ENCODE results near the gene SLCO4C1.
"Not testable (repeated sequence)": the region's sequence is repeated elsewhere in the genome, so short reads cannot be mapped to it uniquely, and the experiment has no call there.

Gene SLCO4C1, protein sequence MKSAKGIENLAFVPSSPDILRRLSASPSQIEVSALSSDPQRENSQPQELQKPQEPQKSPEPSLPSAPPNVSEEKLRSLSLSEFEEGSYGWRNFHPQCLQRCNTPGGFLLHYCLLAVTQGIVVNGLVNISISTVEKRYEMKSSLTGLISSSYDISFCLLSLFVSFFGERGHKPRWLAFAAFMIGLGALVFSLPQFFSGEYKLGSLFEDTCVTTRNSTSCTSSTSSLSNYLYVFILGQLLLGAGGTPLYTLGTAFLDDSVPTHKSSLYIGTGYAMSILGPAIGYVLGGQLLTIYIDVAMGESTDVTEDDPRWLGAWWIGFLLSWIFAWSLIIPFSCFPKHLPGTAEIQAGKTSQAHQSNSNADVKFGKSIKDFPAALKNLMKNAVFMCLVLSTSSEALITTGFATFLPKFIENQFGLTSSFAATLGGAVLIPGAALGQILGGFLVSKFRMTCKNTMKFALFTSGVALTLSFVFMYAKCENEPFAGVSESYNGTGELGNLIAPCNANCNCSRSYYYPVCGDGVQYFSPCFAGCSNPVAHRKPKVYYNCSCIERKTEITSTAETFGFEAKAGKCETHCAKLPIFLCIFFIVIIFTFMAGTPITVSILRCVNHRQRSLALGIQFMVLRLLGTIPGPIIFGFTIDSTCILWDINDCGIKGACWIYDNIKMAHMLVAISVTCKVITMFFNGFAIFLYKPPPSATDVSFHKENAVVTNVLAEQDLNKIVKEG

DNA sequence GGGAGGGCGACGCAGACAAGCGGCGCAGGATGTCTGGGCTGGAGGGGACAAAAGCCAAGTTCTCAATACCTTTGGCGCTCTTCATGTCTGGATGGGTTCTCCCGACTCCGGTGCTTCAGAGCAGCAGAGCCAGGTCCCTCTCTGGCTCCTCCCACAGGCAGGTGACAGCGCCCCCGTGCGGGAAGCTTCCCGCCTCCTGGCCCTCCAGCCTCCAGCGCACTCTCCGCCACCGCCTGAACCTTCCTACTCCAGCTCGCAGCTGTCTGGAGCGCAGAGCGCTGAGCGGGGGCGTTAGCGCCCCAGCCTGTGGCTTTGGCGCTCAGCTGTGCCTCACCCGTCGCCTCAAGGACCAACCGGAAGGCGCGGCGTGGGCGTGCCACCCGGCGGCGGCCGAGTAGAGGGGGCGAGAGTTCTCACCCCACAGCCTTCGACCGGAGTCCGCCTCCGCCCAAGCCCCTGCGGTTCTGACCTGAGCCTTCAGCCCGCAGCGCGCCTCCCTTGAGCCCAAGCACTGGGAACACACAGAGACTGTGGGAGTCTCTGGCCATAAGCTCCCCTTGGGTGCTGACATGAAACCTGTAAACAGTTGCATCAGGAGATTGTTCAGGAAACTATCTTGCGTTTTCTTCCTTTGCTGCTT, at the start of gene SLCO4C1:
Gene SLCO4C1 (minus strand): TSS at position 107 of the 640 bp plus-strand sequence. CDS start 22 bp downstream, at position 85.
- Histone ChIP-seq H3K9me3 (ENCODE audit: control insufficient read depth, insufficient read depth, low read length) (no peaks in the 10 kb centered on the region), H3K4me1 (ENCODE audit: control insufficient read depth, insufficient read depth, low read length) (no peaks in the 10 kb centered on the region), H3K36me3 (ENCODE audit: control insufficient read depth, insufficient read depth, low read length) (no peaks in the 10 kb centered on the region), H3K27ac (ENCODE audit: low read length) (no peak within 1 kb of the TSS), H3K4me3 (ENCODE audit: low read length) (peak within 1 kb of the TSS; percentile 80; the same call in 1 of the 2 replicates), H3K27me3 (ENCODE audit: control insufficient read depth, insufficient read depth, low read length) (no peaks in the 10 kb centered on the region; the same call in 1 of the 2 replicates)
- peak; percentile 85 for DNase-seq (ENCODE audit: low read depth, low spot score)
- no CpG with 5 or more reads among the region's 42 CpGs for WGBS (ENCODE audit: insufficient coverage, insufficient read length)

DNA sequence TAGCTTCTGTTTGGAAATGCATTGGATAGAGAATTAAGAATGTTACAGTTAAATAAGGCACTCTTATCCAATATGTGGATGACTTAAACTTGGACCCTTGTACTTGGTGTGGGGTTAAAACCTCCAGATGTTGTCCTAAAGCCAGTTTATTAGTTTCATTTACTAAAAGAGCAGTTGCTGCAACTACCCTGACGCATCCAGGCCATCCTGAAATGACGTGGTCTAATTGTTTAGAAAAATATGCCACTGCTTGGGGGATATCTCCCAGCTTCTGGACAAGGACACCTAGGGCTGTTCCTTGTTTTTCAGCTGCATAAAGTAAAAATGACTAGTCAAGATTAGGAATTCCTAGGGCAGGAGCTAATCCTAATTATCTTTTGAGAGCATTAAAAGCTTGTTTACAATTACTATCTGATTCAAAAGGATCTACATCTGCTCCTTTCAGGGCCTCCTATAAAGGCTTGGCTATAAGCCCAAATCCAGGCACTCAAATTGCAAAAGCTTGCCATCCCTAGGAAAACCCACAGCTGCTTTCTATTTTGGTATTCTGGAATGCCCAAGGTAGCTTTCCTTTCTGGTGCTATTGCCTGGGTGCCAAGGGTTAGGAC, 45.7 kb upstream of the SLCO4C1 start:
- WGBS (ENCODE audit: insufficient coverage, insufficient read length): no CpG with 5 or more reads among the region's 2 CpGs
- Histone ChIP-seq H3K4me3 (ENCODE audit: low read length) (no peak overlapping the region), H3K9me3 (ENCODE audit: control insufficient read depth, insufficient read depth, low read length) (no peaks in the 10 kb centered on the region), H3K27ac (ENCODE audit: low read length) (no peak overlapping the region), H3K36me3 (ENCODE audit: control insufficient read depth, insufficient read depth, low read length) (no peaks in the 10 kb centered on the region), H3K4me1 (ENCODE audit: control insufficient read depth, insufficient read depth, low read length) (no peaks in the 10 kb centered on the region), H3K27me3 (ENCODE audit: control insufficient read depth, insufficient read depth, low read length) (no peaks in the 10 kb centered on the region)
- no peak for DNase-seq (ENCODE audit: low read depth, low spot score)

DNA sequence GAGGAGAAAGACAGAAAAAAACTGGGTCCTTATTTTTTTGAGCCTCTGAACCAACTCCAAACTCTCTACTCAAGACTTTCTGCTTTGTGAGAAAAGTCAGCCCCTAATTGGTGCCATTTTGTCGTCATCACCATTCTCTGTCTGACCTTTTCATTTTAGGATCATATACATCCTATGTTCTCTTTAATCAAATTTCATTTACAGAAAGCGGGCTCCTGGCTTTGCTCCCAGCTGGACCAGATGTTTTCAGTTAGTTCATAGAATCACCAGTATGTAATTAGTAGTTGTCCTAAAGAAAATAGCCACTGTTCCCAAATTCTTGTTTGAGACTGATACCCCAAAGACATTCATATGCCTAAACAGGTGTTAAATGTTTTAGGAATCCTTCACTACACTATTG, 28.6 kb upstream of the SLCO4C1 start:
- no peaks in the 10 kb centered on the region for H3K9me3 ChIP-seq (ENCODE audit: control insufficient read depth, insufficient read depth, low read length)
- DNase-seq (ENCODE audit: low read depth, low spot score): no peak
- H3K4me1 ChIP-seq (ENCODE audit: control insufficient read depth, insufficient read depth, low read length): no peaks in the 10 kb centered on the region
- H3K36me3 ChIP-seq (ENCODE audit: control insufficient read depth, insufficient read depth, low read length): no peaks in the 10 kb centered on the region
- WGBS (ENCODE audit: insufficient coverage, insufficient read length): no CpG with 5 or more reads among the region's 2 CpGs
- no peak overlapping the region for H3K27ac ChIP-seq (ENCODE audit: low read length)
- H3K4me3 ChIP-seq (ENCODE audit: low read length): no peak overlapping the region
- no peaks in the 10 kb centered on the region for H3K27me3 ChIP-seq (ENCODE audit: control insufficient read depth, insufficient read depth, low read length)

DNA sequence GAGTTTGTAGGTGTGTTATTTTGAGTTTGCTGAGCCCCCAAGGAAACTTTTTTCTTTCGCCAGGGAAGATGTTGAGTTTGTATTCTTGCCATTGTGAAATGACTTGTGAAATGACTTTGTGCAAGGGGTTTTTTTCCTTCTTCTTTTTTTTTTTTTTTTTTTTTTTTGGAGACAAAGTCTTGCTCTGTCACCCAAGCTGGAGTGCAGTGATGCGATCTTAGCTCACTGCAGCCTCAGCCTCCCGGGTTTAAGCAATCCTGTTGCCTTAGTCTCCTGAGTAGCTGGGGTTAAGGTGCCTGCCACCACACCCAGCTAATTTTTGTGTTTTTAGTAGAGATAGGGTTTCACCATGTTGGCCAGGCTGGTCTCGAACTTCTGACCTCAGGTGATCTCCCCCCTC, 22.7 kb upstream of the SLCO4C1 start:
- WGBS (ENCODE audit: insufficient coverage, insufficient read length): no CpG with 5 or more reads among the region's 4 CpGs
- DNase-seq (ENCODE audit: low read depth, low spot score): not testable (repeated sequence)

DNA sequence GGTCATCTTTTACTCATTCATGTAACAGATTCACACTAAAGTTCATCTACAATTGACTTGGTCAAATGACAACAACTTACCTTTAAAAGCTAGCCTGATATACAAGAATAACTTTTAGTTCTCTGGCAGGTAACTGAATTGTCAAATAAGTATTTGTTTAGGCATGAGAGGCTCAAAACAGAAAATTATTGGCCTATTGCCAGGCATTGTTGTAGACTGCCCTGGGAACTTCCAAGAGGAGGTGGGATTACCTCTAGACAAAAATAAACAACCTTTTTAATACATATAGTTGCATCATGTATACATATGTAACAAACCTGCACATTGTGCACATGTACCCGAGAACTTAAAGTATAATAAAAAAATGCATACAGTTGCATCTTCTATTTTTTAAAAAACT, 18.2 kb upstream of the SLCO4C1 start:
- Histone ChIP-seq H3K27me3 (ENCODE audit: control insufficient read depth, insufficient read depth, low read length) (no peaks in the 10 kb centered on the region), H3K4me1 (ENCODE audit: control insufficient read depth, insufficient read depth, low read length) (no peaks in the 10 kb centered on the region), H3K36me3 (ENCODE audit: control insufficient read depth, insufficient read depth, low read length) (no peaks in the 10 kb centered on the region), H3K4me3 (ENCODE audit: low read length) (no peak overlapping the region), H3K27ac (ENCODE audit: low read length) (no peak overlapping the region), H3K9me3 (ENCODE audit: control insufficient read depth, insufficient read depth, low read length) (no peaks in the 10 kb centered on the region)
- no peak for DNase-seq (ENCODE audit: low read depth, low spot score)
- no CpG with 5 or more reads among the region's 1 CpG for WGBS (ENCODE audit: insufficient coverage, insufficient read length)

More for the DNA sequence above, 22.7 kb upstream of the SLCO4C1 start:
- H3K9me3 ChIP-seq (ENCODE audit: control insufficient read depth, insufficient read depth, low read length); H3K4me3 ChIP-seq (ENCODE audit: low read length); H3K36me3 ChIP-seq (ENCODE audit: control insufficient read depth, insufficient read depth, low read length); H3K4me1 ChIP-seq (ENCODE audit: control insufficient read depth, insufficient read depth, low read length); H3K27ac ChIP-seq (ENCODE audit: low read length); H3K27me3 ChIP-seq (ENCODE audit: control insufficient read depth, insufficient read depth, low read length): not testable (repeated sequence)

DNA sequence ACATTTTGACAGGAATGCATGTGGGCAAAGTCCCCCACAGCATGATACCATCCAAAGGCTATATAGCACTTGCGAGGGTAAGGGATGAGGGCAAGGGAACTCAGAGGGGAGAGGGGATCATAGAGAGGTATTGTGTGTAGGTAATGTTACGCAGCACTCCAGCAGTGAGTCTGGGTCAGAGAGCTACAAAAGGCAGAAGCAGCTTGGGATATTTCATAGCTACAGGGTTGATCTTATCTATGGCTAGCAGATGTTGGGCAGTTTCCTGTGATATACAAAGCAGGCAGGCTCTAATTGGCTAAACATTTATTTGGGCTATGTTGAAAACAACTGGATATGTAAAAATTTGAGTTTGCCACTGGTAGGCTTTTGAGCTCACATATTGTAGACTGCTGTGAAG, 17.8 kb upstream of the SLCO4C1 start:
- H3K27ac ChIP-seq (ENCODE audit: low read length): no peak overlapping the region
- DNase-seq (ENCODE audit: low read depth, low spot score): no peak
- H3K9me3 ChIP-seq (ENCODE audit: control insufficient read depth, insufficient read depth, low read length): no peaks in the 10 kb centered on the region
- WGBS (ENCODE audit: insufficient coverage, insufficient read length): no CpG with 5 or more reads among the region's 2 CpGs
- no peaks in the 10 kb centered on the region for H3K4me1 ChIP-seq (ENCODE audit: control insufficient read depth, insufficient read depth, low read length)
- H3K4me3 ChIP-seq (ENCODE audit: low read length): no peak overlapping the region
- H3K36me3 ChIP-seq (ENCODE audit: control insufficient read depth, insufficient read depth, low read length): no peaks in the 10 kb centered on the region
- H3K27me3 ChIP-seq (ENCODE audit: control insufficient read depth, insufficient read depth, low read length): no peaks in the 10 kb centered on the region

DNA sequence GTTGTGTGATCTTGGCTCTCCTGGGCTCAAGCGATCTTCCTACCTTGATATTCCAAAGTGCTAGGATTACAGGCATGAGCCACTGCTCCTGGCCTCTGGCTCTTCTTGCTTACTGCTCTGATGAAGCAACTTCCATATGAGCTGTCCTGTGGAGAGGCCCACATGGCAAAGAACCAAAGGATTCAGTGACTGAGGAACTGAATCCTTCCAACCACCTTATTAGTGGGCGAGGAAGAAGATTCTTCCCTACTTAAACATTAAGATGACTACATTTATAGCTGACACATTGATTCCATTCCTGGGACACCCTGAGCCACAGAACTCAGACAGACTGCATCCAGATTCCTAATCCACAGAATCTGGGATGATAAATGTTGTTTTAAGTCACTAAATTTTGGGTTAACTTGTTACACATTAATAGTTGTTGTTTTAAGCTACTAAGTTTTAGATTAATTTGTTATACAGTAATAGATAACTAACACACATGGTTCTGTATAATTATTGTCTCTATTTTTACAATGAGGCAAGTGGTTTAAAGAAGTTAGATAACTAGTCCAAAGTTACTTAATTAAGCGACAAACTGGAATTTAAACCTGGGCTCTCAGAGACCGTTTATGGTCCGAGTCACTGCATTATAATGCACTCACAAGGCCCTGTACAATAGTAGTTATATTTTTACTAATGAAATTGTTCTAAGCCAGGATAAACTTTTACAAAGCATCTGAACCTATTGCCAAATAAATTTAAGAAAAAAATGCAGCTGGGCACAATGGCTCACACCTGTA, 16.7 kb upstream of the SLCO4C1 start:
- Histone ChIP-seq H3K36me3 (ENCODE audit: control insufficient read depth, insufficient read depth, low read length) (no peaks in the 10 kb centered on the region), H3K4me3 (ENCODE audit: low read length) (no peak overlapping the region), H3K9me3 (ENCODE audit: control insufficient read depth, insufficient read depth, low read length) (no peaks in the 10 kb centered on the region), H3K4me1 (ENCODE audit: control insufficient read depth, insufficient read depth, low read length) (no peaks in the 10 kb centered on the region), H3K27ac (ENCODE audit: low read length) (no peak overlapping the region), H3K27me3 (ENCODE audit: control insufficient read depth, insufficient read depth, low read length) (no peaks in the 10 kb centered on the region)
- no CpG with 5 or more reads among the region's 5 CpGs for WGBS (ENCODE audit: insufficient coverage, insufficient read length)
- DNase-seq (ENCODE audit: low read depth, low spot score): no peak

DNA sequence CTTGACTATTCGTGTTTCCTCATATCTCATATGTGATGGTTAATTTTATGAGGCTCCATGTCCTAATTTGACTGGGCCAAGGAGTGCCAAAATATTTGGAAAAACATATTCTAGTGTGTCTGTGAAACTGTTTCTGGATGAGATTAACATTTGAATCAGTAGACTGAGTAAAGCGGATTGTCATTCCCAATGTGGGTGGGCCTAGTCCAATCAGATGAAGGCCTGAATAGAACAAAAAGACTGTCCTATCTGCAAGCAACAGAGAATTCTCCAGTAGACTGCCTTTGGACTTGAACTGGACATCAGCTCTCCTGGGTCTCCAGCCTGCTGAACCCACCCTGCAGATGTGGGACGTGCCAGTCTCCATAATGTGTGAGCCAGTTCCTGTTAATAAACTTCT, 13.5 kb upstream of the SLCO4C1 start:
- Histone ChIP-seq H3K4me1 (ENCODE audit: control insufficient read depth, insufficient read depth, low read length) (no peaks in the 10 kb centered on the region), H3K27me3 (ENCODE audit: control insufficient read depth, insufficient read depth, low read length) (no peaks in the 10 kb centered on the region), H3K36me3 (ENCODE audit: control insufficient read depth, insufficient read depth, low read length) (no peaks in the 10 kb centered on the region), H3K4me3 (ENCODE audit: low read length) (no peak overlapping the region), H3K9me3 (ENCODE audit: control insufficient read depth, insufficient read depth, low read length) (no peaks in the 10 kb centered on the region), H3K27ac (ENCODE audit: low read length) (no peak overlapping the region)
- DNase-seq (ENCODE audit: low read depth, low spot score): no peak
- WGBS (ENCODE audit: insufficient coverage, insufficient read length): no CpG with 5 or more reads among the region's 3 CpGs

DNA sequence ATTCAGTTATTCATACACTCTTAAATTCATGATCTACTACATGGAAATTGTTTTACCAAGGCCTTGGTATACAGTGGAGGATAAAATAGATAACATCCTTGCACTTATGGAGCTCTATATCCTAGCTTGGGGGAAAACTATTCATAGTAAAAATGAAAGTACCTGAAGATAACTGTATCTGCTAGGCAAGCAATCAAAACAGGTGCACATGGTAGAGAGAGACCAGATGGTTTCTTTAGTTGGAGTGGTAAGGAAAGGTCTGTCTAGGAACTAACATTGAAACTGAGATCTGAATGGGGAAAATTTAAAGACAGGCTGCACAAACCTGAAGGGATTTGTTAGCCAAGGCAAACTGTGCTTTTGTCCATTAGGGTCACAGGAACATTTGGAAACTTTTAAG, 11.1 kb upstream of the SLCO4C1 start:
- no peaks in the 10 kb centered on the region for H3K9me3 ChIP-seq (ENCODE audit: control insufficient read depth, insufficient read depth, low read length)
- H3K4me3 ChIP-seq (ENCODE audit: low read length): no peak overlapping the region
- no peak overlapping the region for H3K27ac ChIP-seq (ENCODE audit: low read length)
- no peak for DNase-seq (ENCODE audit: low read depth, low spot score)
- H3K27me3 ChIP-seq (ENCODE audit: control insufficient read depth, insufficient read depth, low read length): no peaks in the 10 kb centered on the region
- H3K4me1 ChIP-seq (ENCODE audit: control insufficient read depth, insufficient read depth, low read length): no peaks in the 10 kb centered on the region
- H3K36me3 ChIP-seq (ENCODE audit: control insufficient read depth, insufficient read depth, low read length): no peaks in the 10 kb centered on the region

DNA sequence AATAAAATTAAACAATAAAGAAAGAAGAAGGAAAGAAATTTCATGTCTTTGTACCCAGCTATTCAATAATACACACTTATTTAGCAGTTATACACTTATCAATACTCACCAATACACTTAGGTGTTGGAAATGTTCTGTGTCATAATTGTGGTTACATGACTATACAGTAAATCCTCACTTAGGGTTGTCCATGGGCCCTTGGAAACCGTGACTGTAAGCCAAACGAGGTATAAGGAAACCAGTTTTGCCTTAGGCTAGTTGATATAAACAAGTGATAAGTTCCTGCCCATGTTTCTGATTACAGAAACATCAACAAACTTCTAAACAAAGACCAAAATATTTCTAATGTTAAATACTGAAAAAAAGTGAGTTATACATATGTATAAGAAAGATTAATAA, 10.0 kb upstream of the SLCO4C1 start:
- H3K4me1 ChIP-seq (ENCODE audit: control insufficient read depth, insufficient read depth, low read length): no peaks in the 10 kb centered on the region
- no peaks in the 10 kb centered on the region for H3K36me3 ChIP-seq (ENCODE audit: control insufficient read depth, insufficient read depth, low read length)
- no peak overlapping the region for H3K4me3 ChIP-seq (ENCODE audit: low read length)
- no peak overlapping the region for H3K27ac ChIP-seq (ENCODE audit: low read length)
- no peak for DNase-seq (ENCODE audit: low read depth, low spot score)
- H3K9me3 ChIP-seq (ENCODE audit: control insufficient read depth, insufficient read depth, low read length): no peaks in the 10 kb centered on the region
- no CpG with 5 or more reads among the region's 2 CpGs for WGBS (ENCODE audit: insufficient coverage, insufficient read length)
- H3K27me3 ChIP-seq (ENCODE audit: control insufficient read depth, insufficient read depth, low read length): no peaks in the 10 kb centered on the region

Measured in iPS DF 6.9 (cell line).